Activated CD8-positive, alpha-beta T cell treated with anti-CD3 and anti-CD28 coated beads for 36 hours (primary cell): ENCODE data around the gene NOSTRIN. TPM values are rescaled to one million over a fixed set of nuclear protein-coding genes. Genes with fewer than 3 reads are reported as not detected.
"Not testable (repeated sequence)": the region's sequence is repeated elsewhere in the genome, so short reads cannot be mapped to it uniquely, and the experiment has no call there.

Experiments used
- ATAC-seq: fragments of 200-7000 bp; cut with Tn5 transposase; one replicate; pipeline ENCODE4 v1.10.0; 2021; ENCODE audit warnings: mild to moderate bottlenecking, moderate library complexity
- CTCF ChIA-PET: fragments of 350-600 bp; sonication (Branson Sonifier 250); formaldehyde crosslinking; loops from one replicate; lab custom pipeline; 2021; ENCODE audit warnings: antibody characterized with exemption; lab: Charles Lee
- POLR2A ChIA-PET: fragments of 350-600 bp; sonication (Branson Sonifier 250); formaldehyde crosslinking; loops from one replicate; lab custom pipeline; 2021; ENCODE audit warnings: antibody characterized with exemption; lab: Charles Lee
- DNase-seq: peaks from one replicate; pipeline ENCODE4 v3.0.0-alpha.2; 2020
- H3K27ac Mint-ChIP-seq: one replicate; pipeline ENCODE4 v1.8.0; 2021; ENCODE audit warnings: mild to moderate bottlenecking, mixed read lengths
- H3K27me3 Mint-ChIP-seq: one replicate; pipeline ENCODE4 v1.8.0; 2021; ENCODE audit warnings: mixed read lengths
- H3K36me3 Mint-ChIP-seq: one replicate; pipeline ENCODE4 v1.8.0; 2021; ENCODE audit warnings: low read depth, mixed read lengths
- H3K4me1 Mint-ChIP-seq: one replicate; pipeline ENCODE4 v1.8.0; 2021; ENCODE audit warnings: low read depth, mixed read lengths
- H3K4me3 Mint-ChIP-seq: one replicate; pipeline ENCODE4 v1.8.0; 2021; ENCODE audit warnings: mild to moderate bottlenecking, moderate library complexity, mixed read lengths
- H3K9me3 Mint-ChIP-seq: one replicate; pipeline ENCODE4 v1.8.0; 2021; ENCODE audit warnings: mixed read lengths
- intact Hi-C: fragments of 100-400 bp; cut with micrococcal nuclease; formaldehyde crosslinking; loops from one replicate; pipeline ENCODE4 v1.10.0; 2022
- total RNA-seq, 2 experiments: library from RNA; stranded (reverse); gene quantifications; one replicate each; pipeline ENCODE4 v1.2.3, GENCODE V29; 2021
- TF ChIP-seq, protein P1 (sequence below): fragments of 200-600 bp; IDR thresholded peaks from one replicate; pipeline ENCODE4 v1.8.0; 2022; ENCODE audit warnings: antibody characterized with exemption, mild to moderate bottlenecking

The NOSTRIN gene
- total RNA-seq, 2 experiments from 2014 or later: not detected

DNA sequence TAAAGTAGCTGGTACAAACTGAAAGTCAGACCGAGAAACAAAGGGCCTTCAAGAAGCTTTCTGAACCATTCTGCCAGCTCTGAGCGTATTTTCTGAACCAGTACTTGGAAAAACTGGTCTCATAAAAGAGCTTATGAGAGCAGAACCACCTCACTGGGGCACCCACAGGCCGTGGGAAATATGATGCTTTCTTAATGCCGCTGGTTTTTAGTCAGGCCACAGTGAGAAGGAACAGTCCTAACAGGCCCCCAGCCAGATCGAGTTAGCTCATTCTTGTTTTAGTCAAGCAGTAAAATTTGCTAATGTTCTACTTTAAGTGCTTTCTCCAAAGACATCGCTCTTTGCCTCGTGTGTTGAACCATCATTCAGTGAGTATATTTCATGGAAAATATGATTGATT is 12.7 kb upstream of the NOSTRIN start:
- H3K27me3 Mint-ChIP-seq: no peaks in the 10 kb centered on the region
- no peaks in the 10 kb centered on the region for H3K36me3 Mint-ChIP-seq
- no peaks in the 10 kb centered on the region for H3K4me1 Mint-ChIP-seq
- ATAC-seq (no peak), DNase-seq (no peak)
- TF ChIP-seq, protein P1, sequence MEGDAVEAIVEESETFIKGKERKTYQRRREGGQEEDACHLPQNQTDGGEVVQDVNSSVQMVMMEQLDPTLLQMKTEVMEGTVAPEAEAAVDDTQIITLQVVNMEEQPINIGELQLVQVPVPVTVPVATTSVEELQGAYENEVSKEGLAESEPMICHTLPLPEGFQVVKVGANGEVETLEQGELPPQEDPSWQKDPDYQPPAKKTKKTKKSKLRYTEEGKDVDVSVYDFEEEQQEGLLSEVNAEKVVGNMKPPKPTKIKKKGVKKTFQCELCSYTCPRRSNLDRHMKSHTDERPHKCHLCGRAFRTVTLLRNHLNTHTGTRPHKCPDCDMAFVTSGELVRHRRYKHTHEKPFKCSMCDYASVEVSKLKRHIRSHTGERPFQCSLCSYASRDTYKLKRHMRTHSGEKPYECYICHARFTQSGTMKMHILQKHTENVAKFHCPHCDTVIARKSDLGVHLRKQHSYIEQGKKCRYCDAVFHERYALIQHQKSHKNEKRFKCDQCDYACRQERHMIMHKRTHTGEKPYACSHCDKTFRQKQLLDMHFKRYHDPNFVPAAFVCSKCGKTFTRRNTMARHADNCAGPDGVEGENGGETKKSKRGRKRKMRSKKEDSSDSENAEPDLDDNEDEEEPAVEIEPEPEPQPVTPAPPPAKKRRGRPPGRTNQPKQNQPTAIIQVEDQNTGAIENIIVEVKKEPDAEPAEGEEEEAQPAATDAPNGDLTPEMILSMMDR: no peak
- CTCF ChIA-PET: interaction anchor here (0.5 kb wide), 1 partner anchor 137 kb away, joined by 3 read pairs; no protein-coding TSS in a partner anchor
- no peak overlapping the region for H3K27ac Mint-ChIP-seq
- H3K4me3 Mint-ChIP-seq: no peak overlapping the region
- intact Hi-C loops: no loop called here
- no peaks in the 10 kb centered on the region for H3K9me3 Mint-ChIP-seq
- POLR2A ChIA-PET: no interaction called here

DNA sequence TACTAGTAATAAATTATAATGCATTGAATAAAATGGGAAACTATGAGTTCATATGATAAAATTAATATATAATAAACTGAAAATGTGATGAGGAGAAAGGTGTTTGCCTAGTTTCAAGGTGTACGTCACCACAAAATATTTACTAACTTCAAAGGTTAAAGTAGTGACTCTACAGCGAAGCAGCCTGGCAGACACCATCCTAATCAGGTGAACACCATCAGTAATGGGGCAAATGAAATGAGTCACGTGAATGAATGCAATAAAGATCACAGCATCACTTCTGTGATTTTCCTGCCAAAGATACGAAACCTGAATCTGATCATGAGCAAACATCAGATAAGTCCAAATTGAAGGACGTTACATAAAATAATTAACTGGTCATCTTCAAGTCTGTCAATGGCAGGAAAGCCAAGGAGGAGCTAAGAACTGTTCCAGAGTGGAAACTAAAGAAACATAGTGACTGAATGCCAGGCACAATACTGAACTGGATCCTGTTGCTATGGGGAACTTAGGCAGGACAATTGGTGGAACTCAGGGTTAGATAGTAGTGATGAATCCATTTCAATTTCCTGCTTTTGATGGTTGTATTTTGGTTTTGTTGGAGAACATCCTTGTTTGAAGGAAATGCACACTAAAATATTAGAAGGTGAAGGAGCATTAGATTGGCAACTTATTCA is 12.1 kb upstream of the NOSTRIN start:
- TF ChIP-seq, protein P1: no peak
- H3K4me1 Mint-ChIP-seq: no peaks in the 10 kb centered on the region
- no peaks in the 10 kb centered on the region for H3K36me3 Mint-ChIP-seq
- H3K27ac Mint-ChIP-seq: no peak overlapping the region
- CTCF ChIA-PET: no interaction called here
- no peaks in the 10 kb centered on the region for H3K27me3 Mint-ChIP-seq
- no peaks in the 10 kb centered on the region for H3K9me3 Mint-ChIP-seq
- no peak overlapping the region for H3K4me3 Mint-ChIP-seq
- intact Hi-C loops: no loop called here
- ATAC-seq (no peak), DNase-seq (no peak)
- POLR2A ChIA-PET: no interaction called here

DNA sequence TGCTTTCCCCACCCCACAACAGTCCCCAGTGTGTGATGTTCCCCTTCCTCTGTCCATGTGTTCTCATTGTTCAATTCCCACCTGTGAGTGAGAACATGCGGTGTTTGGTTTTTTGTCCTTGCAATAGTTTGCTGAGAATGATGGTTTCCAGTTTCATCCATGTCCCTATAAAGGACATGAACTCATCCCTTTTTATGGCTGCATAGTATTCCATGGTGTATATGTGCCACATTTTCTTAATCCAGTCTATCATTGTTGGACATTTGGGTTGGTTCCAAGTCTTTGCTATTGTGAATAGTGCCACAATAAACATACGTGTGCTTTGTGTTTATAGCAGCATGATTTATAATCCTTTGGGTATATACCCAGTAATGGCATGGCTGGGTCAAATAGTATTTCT is 11.3 kb upstream of the NOSTRIN start:
- POLR2A ChIA-PET, H3K4me3 Mint-ChIP-seq, CTCF ChIA-PET, H3K9me3 Mint-ChIP-seq, DNase-seq, intact Hi-C loops, ATAC-seq, H3K4me1 Mint-ChIP-seq, H3K27me3 Mint-ChIP-seq, H3K36me3 Mint-ChIP-seq, H3K27ac Mint-ChIP-seq: not testable (repeated sequence)

- no peaks in the 10 kb centered on the region for H3K36me3 Mint-ChIP-seq
- no peaks in the 10 kb centered on the region for H3K4me1 Mint-ChIP-seq
- DNase-seq: no peak
- intact Hi-C loops: no loop called here
- no peak for ATAC-seq
- H3K4me3 Mint-ChIP-seq: no peak overlapping the region
- ChIA-PET POLR2A (no interaction called here), CTCF (no interaction called here)
- H3K27me3 Mint-ChIP-seq: no peaks in the 10 kb centered on the region
- no peaks in the 10 kb centered on the region for H3K9me3 Mint-ChIP-seq
- H3K27ac Mint-ChIP-seq: no peak overlapping the region
- TF ChIP-seq, protein P1: no peak
Observed at GRCh38 chr2:168793596-168793995, 8.8 kb upstream of the NOSTRIN start.

- Mint-ChIP-seq H3K4me1 (no peaks in the 10 kb centered on the region), H3K27ac (no peak overlapping the region), H3K9me3 (no peaks in the 10 kb centered on the region), H3K27me3 (no peaks in the 10 kb centered on the region), H3K4me3 (no peak overlapping the region), H3K36me3 (no peaks in the 10 kb centered on the region)
- intact Hi-C loops: no loop called here
- CTCF ChIA-PET: no interaction called here
- TF ChIP-seq, protein P1: no peak
- ATAC-seq (no peak), DNase-seq (no peak)
- POLR2A ChIA-PET: no interaction called here
Observed at GRCh38 chr2:168794968-168795367, 7.5 kb upstream of the NOSTRIN start.
